Keratinocyte (primary cell): ENCODE measurements around the gene MED14.

Experiments used
- CTCF ChIP-seq, 3 experiments: IDR thresholded peaks in 1 of 3; conservative IDR thresholded peaks in 1 of 3; optimal IDR thresholded peaks in 1 of 3; 2 replicates in 2 of 3; 3 replicates in 1 of 3; pipeline versions ENCODE3 to v1.5.1; 2011; ENCODE audit warnings: low read length in 3 of 3, mild to moderate bottlenecking in 3 of 3, moderate library complexity in 2 of 3, control low read depth in 1 of 3, inconsistent platforms in 1 of 3; ENCODE audit not compliant: insufficient read depth in 2 of 3; ENCODE audit errors: extremely low read depth in 1 of 3
- EZH2 ChIP-seq: IDR thresholded peaks from one replicate; pipeline ENCODE4 v1.6.1; 2012; ENCODE audit warnings: inconsistent platforms, mild to moderate bottlenecking, low read length, moderate library complexity

DNA sequence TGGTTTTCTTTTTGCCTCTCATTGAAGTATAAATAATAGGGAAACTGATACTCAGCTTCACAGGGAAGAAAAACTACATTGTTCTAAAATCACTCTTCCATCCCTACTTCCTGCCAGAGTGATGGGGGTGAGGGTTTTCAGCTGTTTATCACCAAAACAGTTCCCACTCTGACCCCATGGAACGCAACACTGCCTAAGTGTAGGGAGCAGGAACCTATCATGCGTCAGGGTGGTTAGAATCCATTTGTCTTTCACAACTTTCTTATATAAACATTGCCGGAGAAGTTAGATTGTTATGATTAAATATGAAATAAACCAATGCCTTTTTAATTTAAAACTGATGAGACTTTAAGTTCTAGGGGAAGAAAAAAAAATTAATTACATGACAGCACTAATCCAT is 128.0 kb downstream of the MED14 start:
- no peak for TF ChIP-seq CTCF (optimal IDR thresholded peaks at IDR 0.05 in 1 of 3, IDR thresholded peaks at IDR 0.05 in 1 of 3, conservative IDR thresholded peaks at IDR 0.05 in 1 of 3; ENCODE audit: extremely low read depth in 1 of 3, insufficient read depth in 2 of 3, low read length in 3 of 3)
- TF ChIP-seq EZH2: no peak
